Activated effector memory CD4-positive, alpha-beta T cell treated with anti-CD3 and anti-CD28 coated beads, Interleukin-2, amount 50 U/mL, for 16 hours (primary cell): ENCODE results near the gene PCDHAC2.

Experiments
- DNase-seq: peaks from one replicate; pipeline ENCODE4 v3.0.0-alpha.2; 2020

PCDHAC2 gene

DNA sequence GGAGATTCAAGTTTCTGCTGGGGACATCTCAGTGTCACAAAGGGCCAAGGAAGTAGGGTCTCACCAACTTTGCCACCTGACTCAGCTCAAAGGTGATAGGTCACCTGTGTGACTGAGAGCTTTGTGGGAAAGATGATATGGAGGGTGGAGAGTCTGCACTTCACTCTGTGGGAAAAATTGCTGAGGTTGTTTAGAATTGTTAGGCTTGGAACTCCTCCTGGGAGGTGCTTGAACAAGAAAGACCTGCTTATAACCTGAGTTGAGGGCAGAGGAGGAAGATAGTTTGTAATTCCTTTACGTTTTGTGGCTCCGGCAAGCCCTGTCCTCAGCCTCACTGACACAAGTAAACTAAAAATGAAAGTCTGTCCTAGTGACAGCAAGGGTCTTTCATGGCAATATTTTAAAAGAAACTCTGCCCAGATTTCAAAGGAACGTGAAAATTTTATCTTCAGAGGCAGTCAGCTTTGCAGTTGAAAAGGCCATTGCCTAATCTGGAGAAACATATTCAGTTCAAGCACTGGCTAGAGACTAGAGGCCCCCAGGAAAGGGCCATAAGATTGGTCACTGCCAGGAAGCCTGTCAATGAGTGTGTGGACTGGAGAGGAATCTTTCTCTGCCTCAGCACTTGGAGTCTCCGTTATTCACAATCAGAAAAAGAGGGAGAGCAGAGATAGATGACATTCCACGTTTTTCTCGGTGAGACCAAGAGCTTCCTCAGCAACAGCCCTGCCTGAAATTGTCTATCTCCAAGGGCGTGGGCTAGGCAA is 23.2 kb downstream of the PCDHAC2 start:
- DNase-seq, result no peak

DNA sequence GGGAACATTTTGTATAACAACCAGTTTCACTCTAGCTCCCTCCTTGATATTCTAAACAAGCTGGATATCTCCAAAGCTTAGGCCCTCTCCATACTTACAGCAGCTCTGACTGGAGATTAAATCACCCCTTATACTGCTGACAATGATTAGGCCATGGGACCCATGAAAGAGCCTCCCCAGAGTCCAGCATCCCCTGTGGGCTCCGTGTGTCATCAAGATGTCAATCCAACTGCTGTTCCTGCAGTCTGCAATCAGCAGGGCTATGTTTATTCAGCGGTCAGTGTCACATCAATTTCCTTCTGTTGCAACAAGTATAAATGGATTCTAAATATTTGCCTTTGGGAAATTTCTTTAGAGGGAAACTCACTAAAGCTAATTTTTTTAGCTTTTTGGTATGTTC is 26.6 kb downstream of the PCDHAC2 start:
- DNase-seq, result no peak

DNA sequence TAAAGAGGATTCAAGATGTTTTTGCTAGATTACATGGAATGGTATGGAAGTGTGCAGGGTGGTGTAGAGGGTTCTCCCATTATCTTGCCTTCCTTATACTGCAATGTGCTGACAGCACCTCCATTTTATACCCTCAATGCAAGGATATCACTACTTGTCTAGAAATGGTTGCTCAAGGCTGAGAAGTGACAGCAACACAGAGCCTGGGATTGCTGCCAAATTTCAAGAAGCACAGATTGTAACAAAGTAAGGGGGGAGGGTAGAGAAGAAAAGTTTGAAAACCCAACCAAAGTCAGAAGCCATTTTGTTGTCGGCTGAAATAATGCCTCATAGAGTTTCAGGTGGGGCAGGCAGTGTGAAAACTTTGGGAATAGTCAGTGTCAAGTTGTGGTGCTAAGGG is 29.8 kb downstream of the PCDHAC2 start:
- no peak for DNase-seq

DNA sequence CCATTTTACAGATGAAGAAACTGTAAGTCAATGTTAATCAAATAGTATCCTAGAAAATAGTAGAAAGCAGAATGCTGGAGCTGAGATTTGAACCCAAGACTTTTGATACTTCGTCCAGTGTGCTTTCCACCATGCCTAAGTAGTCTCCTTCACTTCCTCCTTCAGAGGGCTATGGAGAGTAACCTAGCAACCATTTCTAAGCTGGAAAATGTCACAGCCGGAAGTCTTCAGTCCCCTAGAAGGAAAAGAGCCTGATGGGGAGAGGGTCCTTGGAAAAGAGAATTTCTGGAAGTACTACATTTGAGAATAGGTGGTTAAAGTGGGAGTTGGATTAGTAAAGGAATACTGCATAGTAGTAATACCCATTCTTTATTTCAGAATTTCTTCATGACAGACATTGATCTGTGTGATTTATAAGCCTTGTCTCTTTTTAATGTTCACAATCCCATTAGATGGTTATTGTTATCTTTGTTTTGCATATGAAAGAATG is 32.7 kb downstream of the PCDHAC2 start:
- DNase-seq, result no peak

DNA sequence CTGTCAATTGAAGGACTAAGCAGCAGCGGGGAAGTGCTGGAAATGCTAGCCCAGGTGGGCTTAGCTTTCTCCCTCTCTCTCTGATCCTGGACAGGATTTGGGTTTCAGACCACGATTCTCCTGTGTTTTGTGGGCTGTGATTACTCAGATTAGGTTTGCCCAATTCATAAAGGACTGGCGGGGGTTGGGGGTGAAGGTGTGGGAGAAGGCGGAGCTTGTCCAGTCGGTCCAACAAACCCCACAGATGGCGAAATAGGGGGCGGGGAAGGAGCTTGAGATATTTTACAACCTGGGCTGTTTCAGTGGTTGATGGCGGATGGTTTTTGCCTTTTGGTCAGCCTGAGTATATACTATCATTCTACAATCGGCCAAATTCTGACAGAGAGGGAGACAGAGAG is 35.2 kb downstream of the PCDHAC2 start:
- no peak for DNase-seq

DNA sequence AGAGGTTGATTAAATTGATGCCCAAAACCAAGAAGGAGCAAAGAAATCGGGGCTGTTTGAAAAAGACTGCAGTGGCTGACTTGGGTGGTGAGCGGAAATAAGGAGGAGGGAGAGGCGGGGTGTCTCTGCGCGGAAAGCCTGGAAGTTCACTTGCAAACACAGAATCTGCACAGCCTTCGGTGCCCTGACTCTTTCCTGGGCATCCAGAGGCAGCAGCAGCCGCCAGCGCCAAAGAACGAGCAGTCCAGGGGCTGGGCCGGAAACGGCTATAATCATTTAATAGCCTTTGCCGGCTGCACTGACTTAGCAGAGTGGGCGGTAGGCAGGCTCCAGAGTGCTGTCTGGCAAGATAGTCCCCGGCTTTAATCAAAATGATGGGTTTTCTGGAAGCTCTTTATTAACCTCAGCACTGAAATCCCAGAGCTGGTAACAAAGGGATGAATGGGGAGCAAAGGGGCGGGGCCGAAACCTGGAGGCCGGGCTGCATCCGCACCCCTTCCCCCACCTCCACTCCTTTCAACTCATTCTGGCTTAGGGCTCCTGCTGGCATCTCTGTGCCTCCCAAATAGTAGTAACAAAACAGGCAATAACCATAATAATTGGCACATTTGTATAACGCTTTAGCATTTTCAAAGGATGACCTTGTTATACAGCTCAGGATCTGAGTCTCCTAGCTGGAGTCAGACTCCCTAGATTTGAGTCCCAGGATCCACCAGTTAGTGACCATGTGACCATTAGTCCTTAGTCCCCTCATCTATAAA is 35.7 kb downstream of the PCDHAC2 start:
- DNase-seq, result no peak

DNA sequence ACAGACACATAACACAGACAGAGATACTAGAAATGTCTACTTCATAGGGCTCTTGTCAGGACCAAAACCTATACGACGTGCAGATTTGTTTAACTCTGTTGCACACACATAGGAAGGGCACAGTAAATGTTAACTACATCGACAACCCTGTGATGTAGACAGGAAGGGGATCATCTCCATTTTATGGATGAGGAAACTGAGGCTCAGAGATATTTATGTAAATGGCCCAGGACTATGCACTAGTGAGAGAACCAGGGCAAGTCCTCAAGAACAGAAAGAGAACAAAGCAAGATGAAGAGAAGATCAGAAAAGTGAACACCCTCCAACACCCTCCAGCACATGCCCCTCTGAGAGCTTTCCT is 36.3 kb downstream of the PCDHAC2 start:
- no peak for DNase-seq

DNA sequence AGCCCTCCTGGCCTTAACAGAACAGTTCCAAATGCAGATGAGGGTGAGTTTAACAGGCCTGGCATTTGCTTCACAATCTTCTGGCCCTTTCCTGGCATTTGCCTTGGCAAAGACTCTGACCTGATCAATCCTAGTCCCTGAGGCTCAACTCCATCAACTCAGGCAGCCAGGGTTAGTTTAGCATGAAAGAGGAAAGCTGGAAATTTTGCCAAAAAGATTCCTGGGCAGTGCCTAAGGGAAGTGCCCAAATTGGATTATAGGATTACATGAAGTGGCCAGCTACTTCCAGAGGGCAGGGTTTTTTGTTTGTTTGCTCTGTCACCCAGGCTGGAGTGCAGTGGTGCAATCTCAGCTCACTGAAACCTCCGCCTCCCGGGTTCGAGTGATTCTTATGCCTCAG is 36.8 kb downstream of the PCDHAC2 start:
- DNase-seq, result no peak

DNA sequence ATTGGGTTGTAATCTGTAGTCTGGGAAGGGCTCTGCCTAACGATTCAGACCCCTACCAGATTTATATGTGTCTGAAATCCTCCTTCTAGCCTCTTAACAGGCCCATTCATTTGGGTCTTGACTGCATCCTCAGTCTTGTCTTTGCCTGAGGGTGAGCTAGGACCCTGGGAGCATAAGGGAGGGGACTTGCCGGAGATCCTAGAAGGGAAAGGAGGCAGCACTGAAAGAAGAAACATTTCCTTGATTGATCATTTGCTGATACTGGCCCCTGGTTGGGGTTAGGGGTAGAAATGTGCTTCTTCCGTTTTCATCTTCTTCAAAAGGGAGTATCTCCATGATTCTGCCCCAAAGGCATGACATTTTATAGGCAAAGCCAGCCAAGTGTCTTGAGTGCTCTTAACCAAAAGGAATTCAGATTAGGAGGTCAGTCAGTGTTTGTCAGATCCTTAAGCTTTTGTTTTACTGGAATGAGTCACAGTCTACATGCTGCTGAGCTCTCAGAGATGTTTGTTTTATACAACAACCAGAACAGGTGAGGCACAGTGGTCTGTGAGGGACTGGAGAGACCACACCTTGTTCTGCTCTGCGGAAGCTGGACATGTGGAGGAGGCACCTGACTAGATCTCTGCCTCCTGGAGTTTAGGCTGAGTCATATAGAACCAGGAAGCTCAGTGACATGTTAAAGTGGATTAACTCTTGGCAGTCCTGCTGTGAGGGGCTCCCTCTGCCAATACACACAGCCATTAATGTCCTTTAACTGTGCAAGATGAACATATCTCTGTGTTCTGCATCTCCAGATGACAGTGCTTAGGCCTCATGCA is 37.7 kb downstream of the PCDHAC2 start:
- no peak for DNase-seq

DNA sequence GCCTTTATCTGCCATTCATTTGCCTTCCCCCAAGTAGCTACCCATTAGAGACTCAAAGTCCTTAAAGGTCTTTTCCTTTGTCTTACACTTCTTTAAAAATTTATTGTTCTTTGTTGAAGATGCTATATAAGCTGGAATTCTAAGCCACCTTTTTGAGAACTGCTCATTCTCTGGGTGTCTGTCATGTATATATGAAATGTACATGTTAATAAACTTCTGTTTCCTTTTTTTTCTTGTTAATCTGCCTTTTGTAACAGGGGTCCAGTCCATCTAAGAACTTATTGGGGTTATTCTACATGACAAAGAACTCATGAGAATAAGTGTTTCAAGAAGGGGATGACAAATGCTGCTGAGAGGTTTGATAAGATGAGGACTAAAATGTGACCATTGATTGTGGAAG is 41.5 kb downstream of the PCDHAC2 start:
- DNase-seq, result no peak

DNA sequence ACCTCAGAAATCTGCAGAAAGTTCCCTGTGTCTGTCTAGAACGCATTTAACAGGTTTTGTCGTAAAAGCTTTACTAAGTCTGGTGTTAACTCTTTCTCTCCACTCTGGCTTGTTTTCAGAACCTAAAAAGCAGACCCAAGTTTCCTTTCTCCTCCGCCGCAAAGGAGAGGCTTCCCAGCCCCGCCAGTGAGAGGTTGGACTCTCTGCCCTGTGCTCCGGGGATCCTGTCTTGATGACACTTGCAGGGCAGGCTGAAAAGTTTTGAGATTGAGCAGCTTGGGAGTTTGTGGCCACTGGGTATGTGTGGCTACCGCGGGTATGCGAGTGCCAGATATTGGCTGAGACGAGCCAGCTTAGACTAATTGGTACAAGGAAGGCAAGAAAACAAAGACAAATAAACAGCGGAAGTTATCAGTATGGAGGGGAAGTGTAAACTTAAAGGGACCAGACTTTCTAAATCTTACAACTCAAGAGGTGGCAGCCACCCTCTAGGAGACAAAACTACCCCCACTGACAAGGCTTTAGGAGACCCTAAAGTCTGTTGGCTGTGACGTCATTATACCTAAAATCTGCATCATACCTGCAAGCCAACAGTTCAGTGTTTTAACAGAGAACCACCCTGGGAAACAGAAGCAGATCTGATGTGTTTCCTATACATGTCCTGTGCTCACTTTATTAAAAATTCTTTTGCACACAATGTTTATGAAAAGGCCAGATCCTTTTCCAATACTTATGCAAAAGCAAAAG is 43.9 kb downstream of the PCDHAC2 start:
- no peak for DNase-seq

DNA sequence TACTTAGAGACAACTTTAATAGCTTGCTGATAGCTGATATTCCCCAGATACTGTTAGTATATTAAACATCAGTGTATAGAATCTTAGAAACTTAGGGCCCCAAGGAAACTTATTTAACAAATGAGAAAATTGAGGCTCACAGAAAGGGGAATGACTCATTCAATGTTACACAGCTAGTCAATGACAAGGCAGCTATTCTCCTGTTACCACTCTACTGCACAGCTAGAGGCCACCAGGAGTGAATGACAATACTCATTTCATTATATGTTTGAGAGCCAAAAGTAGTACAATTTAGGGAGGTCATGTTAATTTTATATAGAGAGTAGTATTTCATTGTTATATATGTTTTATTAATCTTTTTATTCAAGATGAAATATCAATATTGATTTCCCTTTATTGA is 51.7 kb downstream of the PCDHAC2 start:
- no peak for DNase-seq
